HepG2 (cell line): Measurements from ENCODE around the gene ATN1. TPM values are rescaled to one million over a fixed set of nuclear protein-coding genes. Genes with fewer than 3 reads are reported as not detected.

Experiments
- GATAD1 ChIP-seq: IDR thresholded peaks from 2 replicates; pipeline ENCODE4 v1.6.1; 2016; ENCODE audit warnings: missing genetic modification reagents, missing compliant biosample characterization
- JUNB ChIP-seq: sonication (generic); formaldehyde crosslinking; IDR thresholded peaks from 2 replicates; pipeline ENCODE4 v1.8.0; 2022; ENCODE audit warnings: missing genetic modification reagents, mild to moderate bottlenecking, borderline replicate concordance
- KLF11 ChIP-seq: IDR thresholded peaks from 2 replicates; pipeline ENCODE4 v1.6.1; 2016; ENCODE audit warnings: missing compliant biosample characterization
- MIER3 ChIP-seq: IDR thresholded peaks from 2 replicates; pipeline ENCODE4 v1.6.1; 2016; ENCODE audit warnings: missing compliant biosample characterization, borderline replicate concordance
- MTA1 ChIP-seq: sonication (generic); formaldehyde crosslinking; IDR thresholded peaks from 2 replicates; pipeline ENCODE4 v1.4.0; 2020; ENCODE audit warnings: missing genetic modification reagents, mild to moderate bottlenecking, borderline replicate concordance
- MXI1 ChIP-seq: IDR thresholded peaks from 3 replicates; pipeline ENCODE4 v1.6.1; 2012; ENCODE audit warnings: low read depth, low read length, inconsistent platforms, borderline replicate concordance
- RAD51 ChIP-seq: fragments of 450-650 bp; IDR thresholded peaks from 2 replicates; pipeline ENCODE4 v1.6.1; 2016; ENCODE audit warnings: borderline replicate concordance
- RFX5 ChIP-seq: IDR thresholded peaks from 2 replicates; pipeline ENCODE4 v1.6.1; 2011; ENCODE audit warnings: low read depth, low read length, improper control_type of control experiment
- SAFB2 ChIP-seq: sonication (generic); formaldehyde crosslinking; IDR thresholded peaks from 2 replicates; pipeline ENCODE4 v1.5.1; 2020; ENCODE audit warnings: missing genetic modification reagents, low read depth, mild to moderate bottlenecking, borderline replicate concordance
- SRF ChIP-seq: IDR thresholded peaks from 2 replicates; pipeline ENCODE4 v1.6.1; 2011; ENCODE audit warnings: mild to moderate bottlenecking, low read depth, low read length, moderate library complexity
- ZBTB21 ChIP-seq: sonication (generic); formaldehyde crosslinking; IDR thresholded peaks from 2 replicates; pipeline ENCODE4 v1.4.0; 2020; ENCODE audit warnings: missing genetic modification reagents
- ZKSCAN8 ChIP-seq: IDR thresholded peaks from 2 replicates; pipeline ENCODE4 v1.6.1; 2016; ENCODE audit warnings: borderline replicate concordance, missing genetic modification reagents, missing compliant biosample characterization
- ZMYM3 ChIP-seq: sonication (generic); formaldehyde crosslinking; IDR thresholded peaks from 2 replicates; pipeline ENCODE4 v1.5.1; 2020; ENCODE audit warnings: mild to moderate bottlenecking, missing genetic modification reagents
- ZNF326 ChIP-seq: sonication (generic); formaldehyde crosslinking; IDR thresholded peaks from 2 replicates; pipeline ENCODE4 v1.4.0; 2020; ENCODE audit warnings: missing genetic modification reagents, borderline replicate concordance
- ZNF510 ChIP-seq: sonication (generic); formaldehyde crosslinking; IDR thresholded peaks from 2 replicates; pipeline ENCODE4 v1.4.0; 2020; ENCODE audit warnings: low read depth, mild to moderate bottlenecking, missing genetic modification reagents
- ZNF546 ChIP-seq: sonication (generic); formaldehyde crosslinking; conservative IDR thresholded peaks from 2 replicates; pipeline ENCODE4 v1.8.1; 2023; ENCODE audit warnings: mild to moderate bottlenecking, missing genetic modification reagents
- polyA plus RNA-seq, 8 experiments: library from polyadenylated mRNA; depleted of rRNA in 3 of 8; stranded (reverse) in 7 of 8; unstranded in 1 of 8; fragments of >200 nt; fragmentation: Illumina TruSeq in 4 of 8; extraction: Trizol in 4 of 8; gene quantifications; 2 replicates each; pipeline versions ENCODE4 v1.2.1 to v1.2.3, GENCODE V29; 2011 to 2016; ENCODE audit warnings: low read depth in 4 of 8, missing spikeins in 1 of 8, mixed read lengths in 1 of 8; ENCODE audit not compliant: insufficient read depth in 1 of 8
- total RNA-seq, 5 experiments: library from RNA; depleted of rRNA; stranded (reverse); fragments of >200 nt; fragmentation: Illumina TruSeq; extraction: Trizol; gene quantifications; 2 replicates each; pipeline ENCODE4 v1.2.3, GENCODE V29; 2016; ENCODE audit warnings: low read depth in 1 of 5
- TF ChIP-seq, protein P1 (sequence below): sonication (generic); formaldehyde crosslinking; conservative IDR thresholded peaks from 2 replicates; pipeline ENCODE4 v1.8.0; 2022; ENCODE audit warnings: mild to moderate bottlenecking, moderate library complexity, missing genetic modification reagents
- TF ChIP-seq, protein P2 (sequence below): sonication (generic); formaldehyde crosslinking; IDR thresholded peaks from 2 replicates; pipeline ENCODE4 v1.4.0; 2020; ENCODE audit warnings: missing genetic modification reagents
- TF ChIP-seq, protein P3 (sequence below): sonication (generic); formaldehyde crosslinking; IDR thresholded peaks from 2 replicates; pipeline ENCODE4 v1.5.1; 2020; ENCODE audit warnings: mild to moderate bottlenecking, missing genetic modification reagents
- TF ChIP-seq, protein P4 (sequence below): sonication (generic); formaldehyde crosslinking; IDR thresholded peaks from 2 replicates; pipeline ENCODE4 v1.5.0; 2020; ENCODE audit warnings: missing genetic modification reagents
- TF ChIP-seq, protein P5 (sequence below): IDR thresholded peaks from 2 replicates; pipeline ENCODE4 v1.6.1; 2016; ENCODE audit warnings: low read depth, borderline replicate concordance

The ATN1 gene
- total and polyA plus RNA-seq, 2 of the 13 experiments (the other 11 are each of a cell fraction or from before 2014, with no cell fraction given): 2.1 to 8.6 TPM

DNA sequence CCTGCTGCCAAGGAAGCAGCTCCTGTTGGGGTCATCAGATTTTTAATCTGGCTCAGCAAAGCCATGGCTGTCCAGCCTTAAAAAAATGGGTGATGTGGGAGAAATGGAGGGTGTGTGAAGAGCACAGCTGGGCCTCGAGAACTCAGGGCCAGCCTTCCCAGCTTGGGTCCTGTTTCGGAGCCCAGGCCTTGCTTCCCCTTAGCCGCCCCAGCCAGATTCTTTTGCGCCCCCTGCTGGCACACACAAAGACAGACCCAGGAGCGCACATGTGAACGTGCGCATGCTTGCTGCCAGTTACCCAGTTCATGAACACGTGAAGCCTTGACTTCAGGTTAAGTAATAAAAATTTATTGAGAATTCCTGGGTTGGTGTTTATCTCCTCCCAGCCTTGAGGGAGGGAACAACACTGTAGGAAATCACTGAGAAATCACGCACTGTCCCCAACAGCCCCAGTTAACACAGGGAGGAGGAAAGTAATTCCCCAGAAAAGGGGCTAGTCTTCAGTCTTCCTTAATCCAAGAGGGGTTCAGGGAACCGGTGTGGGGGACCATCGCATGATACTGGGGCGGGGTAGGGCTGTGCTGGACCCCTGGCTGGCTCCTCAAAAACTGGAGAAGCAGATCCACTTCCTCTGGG lies 37.4 kb downstream of the ATN1 start (continued):
- TF ChIP-seq, protein P1, sequence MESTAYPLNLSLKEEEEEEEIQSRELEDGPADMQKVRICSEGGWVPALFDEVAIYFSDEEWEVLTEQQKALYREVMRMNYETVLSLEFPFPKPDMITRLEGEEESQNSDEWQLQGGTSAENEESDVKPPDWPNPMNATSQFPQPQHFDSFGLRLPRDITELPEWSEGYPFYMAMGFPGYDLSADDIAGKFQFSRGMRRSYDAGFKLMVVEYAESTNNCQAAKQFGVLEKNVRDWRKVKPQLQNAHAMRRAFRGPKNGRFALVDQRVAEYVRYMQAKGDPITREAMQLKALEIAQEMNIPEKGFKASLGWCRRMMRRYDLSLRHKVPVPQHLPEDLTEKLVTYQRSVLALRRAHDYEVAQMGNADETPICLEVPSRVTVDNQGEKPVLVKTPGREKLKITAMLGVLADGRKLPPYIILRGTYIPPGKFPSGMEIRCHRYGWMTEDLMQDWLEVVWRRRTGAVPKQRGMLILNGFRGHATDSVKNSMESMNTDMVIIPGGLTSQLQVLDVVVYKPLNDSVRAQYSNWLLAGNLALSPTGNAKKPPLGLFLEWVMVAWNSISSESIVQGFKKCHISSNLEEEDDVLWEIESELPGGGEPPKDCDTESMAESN (CRISPR knock-in tag): no peak
- no peak for TF ChIP-seq MIER3 (CRISPR knock-in tag)
- TF ChIP-seq ZBTB21 (CRISPR knock-in tag): no peak
- TF ChIP-seq KLF11 (CRISPR knock-in tag): 0 out of 2 replicates have a peak, but pooled peaks have one; percentile 59
- TF ChIP-seq SAFB2 (CRISPR knock-in tag): no peak
- TF ChIP-seq ZNF326 (CRISPR knock-in tag): no peak
- TF ChIP-seq ZKSCAN8 (CRISPR knock-in tag): no peak
- no peak for TF ChIP-seq RFX5
- TF ChIP-seq RAD51: no peak
- TF ChIP-seq, protein P2, sequence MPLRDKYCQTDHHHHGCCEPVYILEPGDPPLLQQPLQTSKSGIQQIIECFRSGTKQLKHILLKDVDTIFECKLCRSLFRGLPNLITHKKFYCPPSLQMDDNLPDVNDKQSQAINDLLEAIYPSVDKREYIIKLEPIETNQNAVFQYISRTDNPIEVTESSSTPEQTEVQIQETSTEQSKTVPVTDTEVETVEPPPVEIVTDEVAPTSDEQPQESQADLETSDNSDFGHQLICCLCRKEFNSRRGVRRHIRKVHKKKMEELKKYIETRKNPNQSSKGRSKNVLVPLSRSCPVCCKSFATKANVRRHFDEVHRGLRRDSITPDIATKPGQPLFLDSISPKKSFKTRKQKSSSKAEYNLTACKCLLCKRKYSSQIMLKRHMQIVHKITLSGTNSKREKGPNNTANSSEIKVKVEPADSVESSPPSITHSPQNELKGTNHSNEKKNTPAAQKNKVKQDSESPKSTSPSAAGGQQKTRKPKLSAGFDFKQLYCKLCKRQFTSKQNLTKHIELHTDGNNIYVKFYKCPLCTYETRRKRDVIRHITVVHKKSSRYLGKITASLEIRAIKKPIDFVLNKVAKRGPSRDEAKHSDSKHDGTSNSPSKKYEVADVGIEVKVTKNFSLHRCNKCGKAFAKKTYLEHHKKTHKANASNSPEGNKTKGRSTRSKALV (CRISPR knock-in tag): 0 out of 2 replicates have a peak, but pooled peaks have one; percentile 60
- TF ChIP-seq, protein P3, sequence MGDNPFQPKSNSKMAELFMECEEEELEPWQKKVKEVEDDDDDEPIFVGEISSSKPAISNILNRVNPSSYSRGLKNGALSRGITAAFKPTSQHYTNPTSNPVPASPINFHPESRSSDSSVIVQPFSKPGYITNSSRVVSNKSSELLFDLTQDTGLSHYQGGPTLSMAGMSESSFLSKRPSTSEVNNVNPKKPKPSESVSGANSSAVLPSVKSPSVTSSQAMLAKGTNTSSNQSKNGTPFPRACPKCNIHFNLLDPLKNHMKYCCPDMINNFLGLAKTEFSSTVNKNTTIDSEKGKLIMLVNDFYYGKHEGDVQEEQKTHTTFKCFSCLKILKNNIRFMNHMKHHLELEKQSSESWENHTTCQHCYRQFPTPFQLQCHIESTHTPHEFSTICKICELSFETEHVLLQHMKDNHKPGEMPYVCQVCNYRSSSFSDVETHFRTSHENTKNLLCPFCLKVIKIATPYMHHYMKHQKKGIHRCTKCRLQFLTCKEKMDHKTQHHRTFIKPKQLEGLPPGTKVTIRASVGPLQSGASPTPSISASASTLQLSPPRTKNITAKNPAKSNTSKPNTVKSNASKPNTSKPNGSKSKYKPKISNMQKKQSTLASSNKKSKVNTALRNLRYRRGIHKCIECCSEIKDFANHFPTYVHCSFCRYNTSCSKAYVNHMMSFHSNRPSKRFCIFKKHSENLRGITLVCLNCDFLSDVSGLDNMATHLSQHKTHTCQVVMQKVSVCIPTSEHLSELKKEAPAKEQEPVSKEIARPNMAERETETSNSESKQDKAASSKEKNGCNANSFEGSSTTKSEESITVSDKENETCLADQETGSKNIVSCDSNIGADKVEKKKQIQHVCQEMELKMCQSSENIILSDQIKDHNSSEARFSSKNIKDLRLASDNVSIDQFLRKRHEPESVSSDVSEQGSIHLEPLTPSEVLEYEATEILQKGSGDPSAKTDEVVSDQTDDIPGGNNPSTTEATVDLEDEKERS (CRISPR knock-in tag): no peak
- TF ChIP-seq ZNF546 (CRISPR knock-in tag): no peak
- no peak for TF ChIP-seq JUNB (CRISPR knock-in tag)
- no peak for TF ChIP-seq MTA1 (CRISPR knock-in tag)
- TF ChIP-seq, protein P4, sequence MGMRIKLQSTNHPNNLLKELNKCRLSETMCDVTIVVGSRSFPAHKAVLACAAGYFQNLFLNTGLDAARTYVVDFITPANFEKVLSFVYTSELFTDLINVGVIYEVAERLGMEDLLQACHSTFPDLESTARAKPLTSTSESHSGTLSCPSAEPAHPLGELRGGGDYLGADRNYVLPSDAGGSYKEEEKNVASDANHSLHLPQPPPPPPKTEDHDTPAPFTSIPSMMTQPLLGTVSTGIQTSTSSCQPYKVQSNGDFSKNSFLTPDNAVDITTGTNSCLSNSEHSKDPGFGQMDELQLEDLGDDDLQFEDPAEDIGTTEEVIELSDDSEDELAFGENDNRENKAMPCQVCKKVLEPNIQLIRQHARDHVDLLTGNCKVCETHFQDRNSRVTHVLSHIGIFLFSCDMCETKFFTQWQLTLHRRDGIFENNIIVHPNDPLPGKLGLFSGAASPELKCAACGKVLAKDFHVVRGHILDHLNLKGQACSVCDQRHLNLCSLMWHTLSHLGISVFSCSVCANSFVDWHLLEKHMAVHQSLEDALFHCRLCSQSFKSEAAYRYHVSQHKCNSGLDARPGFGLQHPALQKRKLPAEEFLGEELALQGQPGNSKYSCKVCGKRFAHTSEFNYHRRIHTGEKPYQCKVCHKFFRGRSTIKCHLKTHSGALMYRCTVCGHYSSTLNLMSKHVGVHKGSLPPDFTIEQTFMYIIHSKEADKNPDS: no peak
- TF ChIP-seq ZMYM3 (CRISPR knock-in tag): no peak
- peak; percentile 69; the same call in 1 of the 3 replicates for TF ChIP-seq MXI1
- TF ChIP-seq SRF: no peak
- TF ChIP-seq, protein P5, sequence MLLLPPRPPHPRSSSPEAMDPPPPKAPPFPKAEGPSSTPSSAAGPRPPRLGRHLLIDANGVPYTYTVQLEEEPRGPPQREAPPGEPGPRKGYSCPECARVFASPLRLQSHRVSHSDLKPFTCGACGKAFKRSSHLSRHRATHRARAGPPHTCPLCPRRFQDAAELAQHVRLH (CRISPR knock-in tag): 0 out of 2 replicates have a peak, but pooled peaks have one; percentile 38
- TF ChIP-seq GATAD1 (CRISPR knock-in tag): no peak
- 0 out of 2 replicates have a peak, but pooled peaks have one; percentile 65 for TF ChIP-seq ZNF510 (CRISPR knock-in tag)
